Neuronal stem cell (in vitro differentiated cells): ENCODE data around the gene CTDP1.
A peak's percentile ranks its signal among the peaks of the same experiment; 100 is the strongest.

ENCODE experiments used
- DNase-seq: peaks from one replicate; pipeline ENCODE4 v3.0.0-alpha.2; 2013; ENCODE audit warnings: low spot score
- H2AFZ ChIP-seq: one replicate; pipeline ENCODE4 v1.6.1; 2013; ENCODE audit warnings: mild to moderate bottlenecking, low read length, inconsistent platforms
- H2AK5ac ChIP-seq: 2 replicates; pipeline ENCODE4 v1.6.1; 2013; ENCODE audit warnings: low read depth, mild to moderate bottlenecking, inconsistent platforms, low read length, moderate library complexity, mixed read lengths
- H2BK120ac ChIP-seq: 2 replicates; pipeline ENCODE4 v1.6.1; 2013; ENCODE audit warnings: low read depth, mild to moderate bottlenecking, inconsistent platforms, low read length, moderate library complexity, mixed read lengths
- H2BK12ac ChIP-seq: one replicate; pipeline ENCODE4 v1.6.1; 2013; ENCODE audit warnings: low read length, inconsistent platforms
- H2BK15ac ChIP-seq: 2 replicates; pipeline ENCODE4 v1.6.1; 2013; ENCODE audit warnings: mild to moderate bottlenecking, low read length, inconsistent platforms, mixed read lengths
- H2BK5ac ChIP-seq: one replicate; pipeline ENCODE4 v1.6.1; 2013; ENCODE audit warnings: inconsistent platforms, mild to moderate bottlenecking, low read length, moderate library complexity
- H3K14ac ChIP-seq: one replicate; pipeline ENCODE4 v1.6.1; 2013; ENCODE audit warnings: low read length, inconsistent platforms
- H3K18ac ChIP-seq: 2 replicates; pipeline ENCODE4 v1.6.1; 2013; ENCODE audit warnings: low read length, inconsistent platforms
- H3K23ac ChIP-seq: 2 replicates; pipeline ENCODE4 v1.6.1; 2013; ENCODE audit warnings: low read depth, mild to moderate bottlenecking, mixed read lengths, low read length, inconsistent platforms; ENCODE audit not compliant: poor library complexity
- H3K27ac ChIP-seq: replicated peaks from 3 replicates; pipeline ENCODE4 v1.5.1; 2013; ENCODE audit warnings: low read length, inconsistent platforms
- H3K27me3 ChIP-seq, 3 experiments: 2 replicates each; pipeline ENCODE4 v1.6.1; 2013; ENCODE audit warnings: low read length in 3 of 3, mild to moderate bottlenecking in 2 of 3, inconsistent platforms in 1 of 3, low read depth in 1 of 3, mixed read lengths in 1 of 3, moderate library complexity in 1 of 3; ENCODE audit not compliant: control insufficient read depth in 3 of 3, insufficient read depth in 3 of 3
- H3K36me3 ChIP-seq, 2 donors: replicated peaks in 1 of 2; 2 replicates each; pipeline ENCODE4 v1.6.1; 2013; ENCODE audit warnings: low read length in 2 of 2; ENCODE audit not compliant: control insufficient read depth in 2 of 2, insufficient read depth in 2 of 2
- H3K4ac ChIP-seq: 2 replicates; pipeline ENCODE4 v1.6.1; 2013; ENCODE audit warnings: inconsistent platforms, mild to moderate bottlenecking, low read length, moderate library complexity
- H3K4me1 ChIP-seq, 2 donors: 1 replicate in 1 of 2; 2 replicates in 1 of 2; pipeline ENCODE4 v1.6.1; 2013; ENCODE audit warnings: low read length in 2 of 2, low read depth in 1 of 2; ENCODE audit not compliant: control insufficient read depth in 2 of 2, insufficient read depth in 1 of 2
- H3K4me2 ChIP-seq: one replicate; pipeline ENCODE4 v1.6.1; 2013; ENCODE audit warnings: mild to moderate bottlenecking, low read length, inconsistent platforms; ENCODE audit not compliant: insufficient read depth, poor library complexity, severe bottlenecking
- H3K4me3 ChIP-seq, 2 donors: 2 replicates each; pipeline ENCODE4 v1.5.1; 2013; ENCODE audit warnings: low read length in 2 of 2, mild to moderate bottlenecking in 2 of 2, inconsistent platforms in 1 of 2, moderate library complexity in 1 of 2
- H3K79me1 ChIP-seq: one replicate; pipeline ENCODE4 v1.6.1; 2013; ENCODE audit warnings: low read depth, mild to moderate bottlenecking, inconsistent platforms, low read length, moderate library complexity
- H3K9ac ChIP-seq: one replicate; pipeline ENCODE4 v1.6.1; 2013; ENCODE audit warnings: mild to moderate bottlenecking, low read depth, low read length, inconsistent platforms; ENCODE audit not compliant: poor library complexity
- H3K9me3 ChIP-seq, 2 donors: replicated peaks in 1 of 2; 2 replicates each; pipeline versions ENCODE3 to v1.6.1; 2013; ENCODE audit warnings: low read length in 2 of 2, mild to moderate bottlenecking in 2 of 2, inconsistent platforms in 1 of 2, low read depth in 1 of 2, mixed read lengths in 1 of 2, moderate library complexity in 1 of 2; ENCODE audit not compliant: control insufficient read depth in 2 of 2, insufficient read depth in 1 of 2
- H4K8ac ChIP-seq: one replicate; pipeline ENCODE4 v1.6.1; 2013; ENCODE audit warnings: low read depth, mild to moderate bottlenecking, inconsistent platforms, low read length, moderate library complexity
- H4K91ac ChIP-seq: one replicate; pipeline ENCODE4 v1.6.1; 2013; ENCODE audit warnings: low read length, low read depth, mild to moderate bottlenecking, inconsistent platforms; ENCODE audit not compliant: poor library complexity
- WGBS, 2 donors: extraction: QIAGEN DNeasy Blood & Tissue Kit; methylation state at CpG; one replicate each; pipeline ENCODE4 v1.1.7; 2013; ENCODE audit warnings: missing lambda C conversion rate in 2 of 2, mixed read lengths in 1 of 2; ENCODE audit not compliant: insufficient read length in 2 of 2, insufficient replicate concordance in 1 of 2; ENCODE audit errors: extremely low coverage in 2 of 2; 5-methylcytosine and 5-hydroxymethylcytosine counted together

CTDP1 gene

DNA sequence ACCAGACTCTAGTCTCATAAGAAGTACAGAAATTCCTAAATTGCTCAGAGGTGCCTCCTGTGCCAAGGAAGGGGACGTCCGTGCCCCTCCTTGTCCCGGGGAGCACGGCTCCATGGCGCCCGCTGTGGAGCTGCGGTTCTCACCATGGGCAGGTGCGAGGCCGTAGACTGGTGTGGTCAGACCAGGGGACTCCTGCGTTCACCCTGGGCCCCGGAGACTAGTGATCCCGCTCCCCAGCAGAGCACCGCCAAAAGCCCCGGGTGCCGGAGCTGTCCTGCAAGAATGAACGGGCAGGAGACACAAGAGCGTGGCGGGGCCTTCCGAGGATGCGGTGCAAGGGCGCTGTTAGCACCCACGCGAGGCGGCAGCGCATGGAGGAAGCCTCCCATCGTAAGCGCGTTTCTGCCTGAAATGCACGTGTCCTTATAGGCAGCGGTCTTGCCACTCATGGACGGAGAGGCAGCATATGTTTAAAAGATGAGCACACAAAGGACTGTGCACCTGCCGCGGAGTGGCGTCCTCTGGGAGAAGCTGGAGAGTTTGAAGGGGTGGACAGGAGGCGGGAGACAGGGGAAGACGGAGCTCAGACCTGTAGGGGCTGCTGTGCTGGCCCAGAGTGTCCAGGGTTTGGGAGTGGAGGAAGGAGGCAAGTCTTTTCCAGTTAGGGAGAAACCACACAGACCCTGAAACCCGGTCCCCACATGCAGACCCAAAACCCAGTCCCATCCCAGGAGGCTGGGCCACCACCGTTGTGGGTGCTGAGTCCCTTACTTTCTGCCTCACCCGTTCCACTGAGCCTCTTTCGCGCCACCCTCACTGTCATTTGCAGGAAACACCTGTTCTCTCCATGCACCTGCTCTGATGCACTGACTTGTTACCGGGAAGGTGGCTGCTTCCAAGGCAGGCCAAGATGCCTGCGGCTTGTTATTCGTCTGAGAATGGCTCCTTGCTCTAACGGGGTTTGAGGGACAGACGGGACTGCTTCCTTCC lies 110.6 kb downstream of the CTDP1 start:
- Histone ChIP-seq H3K18ac (peak overlapping the region; percentile 52), H3K4me1 (peaks cover 3 to 9% of the 10 kb centered on the region in 2 donors), H3K27me3 (peaks cover 13 to 91% (median 33%) of the 10 kb centered on the region in 3 experiments), H3K9me3 (peaks cover 4 to 12% of the 10 kb centered on the region in 2 donors), H2AK5ac (no peak overlapping the region), H2BK120ac (no peak overlapping the region), H3K4me3 (no peak overlapping the region), H3K14ac (no peak overlapping the region), H4K91ac (no peak overlapping the region), H3K23ac (no peak overlapping the region), H2BK12ac (no peak overlapping the region), H3K27ac (no peak overlapping the region), H3K4ac (no peak overlapping the region), H2BK15ac (no peak overlapping the region), H3K9ac (peak overlapping the region; percentile 15), H4K8ac (peak overlapping the region; percentile 33), H3K79me1 (peaks cover 4% of the 10 kb centered on the region), H3K36me3 (peaks cover 0 to 4% of the 10 kb centered on the region in 2 donors), H2AFZ (no peak overlapping the region), H2BK5ac (no peak overlapping the region), H3K4me2 (no peak overlapping the region)
- no peak for DNase-seq
- no CpG with 5 or more reads among the region's 46 CpGs for WGBS, 2 donors

DNA sequence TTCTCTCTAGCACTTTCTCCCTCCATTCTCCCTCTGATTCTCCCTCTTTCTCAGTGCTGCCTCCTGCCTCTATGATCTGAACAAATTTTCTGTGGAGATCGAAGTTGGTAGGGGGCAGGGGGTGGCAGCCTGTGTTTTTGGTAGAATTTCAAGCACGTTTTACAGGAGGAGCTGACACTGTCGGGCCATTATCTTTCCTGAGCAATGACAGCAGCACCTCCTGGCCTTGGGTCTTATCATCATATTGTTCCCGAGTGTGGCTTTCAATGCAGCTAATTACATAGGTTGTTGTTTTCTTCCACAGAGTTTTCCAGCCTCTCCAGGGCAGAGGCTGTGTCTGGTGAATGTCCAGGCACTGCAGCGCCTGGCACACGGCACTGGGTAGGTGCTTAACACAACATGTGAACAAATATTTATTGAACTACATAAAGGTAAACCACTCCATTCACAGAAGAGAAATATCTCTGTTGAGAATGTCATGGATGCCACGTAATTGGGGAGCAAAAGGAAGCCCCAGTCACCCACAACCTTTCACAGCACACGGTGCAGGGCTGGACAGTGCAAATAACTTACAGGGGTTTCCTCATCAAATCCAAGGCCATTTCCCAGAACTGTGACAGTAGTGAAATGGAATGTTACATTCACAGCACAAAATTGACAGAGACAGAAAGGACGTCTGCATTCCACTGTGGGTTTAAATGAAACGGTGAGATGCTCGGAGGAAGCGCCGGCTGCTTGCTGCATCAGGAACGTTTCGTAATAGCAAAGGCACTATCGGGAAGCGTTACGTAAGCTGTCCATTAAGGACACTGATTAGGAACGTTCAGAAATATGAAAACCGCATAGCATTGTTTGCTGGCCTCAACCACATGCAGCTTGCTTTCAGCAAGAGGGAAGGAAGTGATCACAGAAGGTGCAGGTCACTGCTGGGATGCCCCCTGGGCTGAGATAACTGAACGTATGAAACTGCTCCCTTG lies 111.7 kb downstream of the CTDP1 start:
- Histone ChIP-seq H3K23ac (no peak overlapping the region), H4K91ac (no peak overlapping the region), H3K4me2 (no peak overlapping the region), H3K4me3 (no peak overlapping the region), H3K4me1 (peaks cover 3 to 9% of the 10 kb centered on the region in 2 donors), H3K18ac (no peak overlapping the region), H3K27me3 (peaks cover 13 to 90% (median 32%) of the 10 kb centered on the region in 3 experiments), H3K14ac (no peak overlapping the region), H3K9me3 (peaks cover 4 to 12% of the 10 kb centered on the region in 2 donors), H3K4ac (no peak overlapping the region), H2BK15ac (no peak overlapping the region), H2AK5ac (no peak overlapping the region), H3K27ac (no peak overlapping the region), H2BK5ac (no peak overlapping the region), H2AFZ (peak overlapping the region; percentile 17), H2BK120ac (no peak overlapping the region), H3K9ac (no peak overlapping the region), H3K36me3 (peaks cover 0 to 4% of the 10 kb centered on the region in 2 donors), H2BK12ac (no peak overlapping the region), H3K79me1 (peaks cover 4% of the 10 kb centered on the region), H4K8ac (no peak overlapping the region)
- DNase-seq = no peak
- no CpG with 5 or more reads among the region's 21 CpGs for WGBS, 2 donors

DNA sequence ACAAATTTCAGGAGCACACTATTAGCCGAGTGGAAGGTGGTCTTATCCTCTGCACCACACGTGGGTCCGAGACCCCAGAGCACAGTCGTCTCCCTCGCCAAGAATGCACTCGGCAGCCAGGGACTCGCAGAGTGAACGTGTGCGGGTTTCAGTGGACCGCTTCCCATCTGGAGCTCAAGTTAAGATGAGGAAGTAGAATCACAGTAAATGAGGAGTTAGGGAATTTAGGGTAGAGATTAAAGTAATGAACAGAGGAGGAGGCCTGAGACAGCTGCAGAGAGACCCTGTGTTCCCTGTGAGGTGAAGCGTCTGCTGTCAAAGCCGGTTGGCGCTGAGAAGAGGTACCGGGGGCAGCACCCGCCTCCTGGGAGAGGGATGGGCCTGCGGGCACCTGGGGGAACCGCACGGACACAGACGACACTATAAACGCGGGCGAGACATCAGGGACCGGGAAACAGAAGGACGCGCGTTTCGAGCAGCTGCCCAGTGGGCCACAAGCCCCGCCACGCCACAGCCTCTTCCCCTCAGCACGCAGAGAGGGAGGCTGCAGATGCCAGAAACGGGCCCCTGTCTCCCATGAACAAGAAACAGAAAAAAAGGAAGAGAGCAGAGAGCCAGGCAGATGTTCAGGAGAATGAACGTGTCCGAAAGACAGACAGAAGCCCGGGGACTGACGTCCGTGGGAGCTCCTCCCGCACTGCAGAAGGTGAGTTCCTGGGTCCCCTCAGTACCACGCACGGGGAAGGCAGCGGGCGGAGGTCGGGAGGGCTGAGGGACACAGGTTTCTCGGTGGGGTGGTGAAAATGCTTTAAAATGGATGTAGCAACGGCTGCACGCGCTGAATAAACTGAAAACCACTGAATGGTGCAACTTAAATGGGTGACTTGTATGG lies 112.7 kb downstream of the CTDP1 start:
- Histone ChIP-seq H3K79me1 (peaks cover 4% of the 10 kb centered on the region), H4K8ac (no peak overlapping the region), H3K27me3 (peaks cover 12 to 90% (median 33%) of the 10 kb centered on the region in 3 experiments), H3K27ac (no peak overlapping the region), H2BK12ac (no peak overlapping the region), H3K4me1 (peaks cover 4 to 9% of the 10 kb centered on the region in 2 donors), H2BK15ac (no peak overlapping the region), H3K14ac (no peak overlapping the region), H2BK120ac (no peak overlapping the region), H2BK5ac (no peak overlapping the region), H3K18ac (peak overlapping the region; percentile 11), H3K36me3 (peaks cover 0 to 4% of the 10 kb centered on the region in 2 donors), H3K9ac (no peak overlapping the region), H2AFZ (no peak overlapping the region), H3K4me2 (no peak overlapping the region), H3K23ac (no peak overlapping the region), H3K4ac (no peak overlapping the region), H3K9me3 (peaks cover 4 to 8% of the 10 kb centered on the region in 2 donors), H4K91ac (no peak overlapping the region), H3K4me3 (no peak overlapping the region), H2AK5ac (no peak overlapping the region)
- DNase-seq = no peak
- whole genome bisulfite sequencing, 2 donors = no CpG with 5 or more reads among the region's 46 CpGs
